Caki2 (cell line): ENCODE measurements around the gene LRSAM1. TPM values are rescaled to one million over a fixed set of nuclear protein-coding genes. Genes with fewer than 3 reads are reported as not detected.

Experiments used
- DNase-seq: peaks from one replicate; pipeline ENCODE4 v3.0.0-alpha.2; 2015; ENCODE audit warnings: low read depth
- in situ Hi-C: cut with HindIII; loops from 2 replicates; pipeline ENCODE4 v1.10.0; 2016; ENCODE audit warnings: low sequenced_read_pairs, low pct_unique_long_range_greater_than_20kb, mixed read lengths
- total RNA-seq: library from RNA; depleted of rRNA; stranded (reverse); fragments of >200 nt; shearing (Covaris generic); gene quantifications from 2 replicates; pipeline ENCODE4 v1.2.3, GENCODE V29; 2014; ENCODE audit warnings: low replicate concordance; rRNA removed

The LRSAM1 gene
- total RNA-seq, result 9.5 and 13.0 TPM in 2 replicates

- peak; percentile 85 for DNase-seq
- in situ Hi-C loops, result no loop called here
Measured at GRCh38 chr9:127450830-127451607, at the start of gene LRSAM1, which contains the start of gene RPL12. LRSAM1 (plus strand) TSS chr9:127451510; CDS start chr9:127454528, 3,018 bp downstream. RPL12 (minus strand) TSS chr9:127451406; CDS start chr9:127451317, 89 bp downstream.

GRCh38 chr9:127402401-127403090, 48.8 kb upstream of the LRSAM1 start:
- no peak for DNase-seq
- in situ Hi-C loops, result no loop called here

GRCh38 chr9:127403507-127404192, 47.7 kb upstream of the LRSAM1 start:
- in situ Hi-C loops, result no loop called here
- DNase-seq, result no peak

- no peak for DNase-seq
- in situ Hi-C loops, result no loop called here
Measured at GRCh38 chr9:127404631-127405030, 46.7 kb upstream of the LRSAM1 start.

GRCh38 chr9:127405344-127406125, 45.8 kb upstream of the LRSAM1 start:
- in situ Hi-C loops, result no loop called here
- DNase-seq, result no peak

- no peak for DNase-seq
- in situ Hi-C loops, result no loop called here
Measured at GRCh38 chr9:127406799-127407491, 44.4 kb upstream of the LRSAM1 start.

- in situ Hi-C loops, result no loop called here
- no peak for DNase-seq
Measured at GRCh38 chr9:127407492-127407843, 43.8 kb upstream of the LRSAM1 start.

GRCh38 chr9:127411122-127411521, 40.2 kb upstream of the LRSAM1 start:
- DNase-seq, result no peak
- in situ Hi-C loops, result no loop called here

- in situ Hi-C loops, result no loop called here
- no peak for DNase-seq
Measured at GRCh38 chr9:127415141-127415540, 36.2 kb upstream of the LRSAM1 start.

GRCh38 chr9:127415657-127416056, 35.7 kb upstream of the LRSAM1 start:
- in situ Hi-C loops, result no loop called here
- DNase-seq, result no peak

- no peak for DNase-seq
- in situ Hi-C loops, result no loop called here
Measured at GRCh38 chr9:127417131-127418036, 33.9 kb upstream of the LRSAM1 start.

GRCh38 chr9:127418037-127418471, 33.3 kb upstream of the LRSAM1 start:
- in situ Hi-C loops, result no loop called here
- DNase-seq, result no peak

GRCh38 chr9:127419348-127419747, 32.0 kb upstream of the LRSAM1 start:
- in situ Hi-C loops, result no loop called here

GRCh38 chr9:127421057-127421456, 30.3 kb upstream of the LRSAM1 start:
- in situ Hi-C loops, result no loop called here
- DNase-seq, result no peak

More at GRCh38 chr9:127419348-127419747, 32.0 kb upstream of the LRSAM1 start:
- DNase-seq, result no peak

- in situ Hi-C loops, result no loop called here
- no peak for DNase-seq
Measured at GRCh38 chr9:127422133-127422782, 29.1 kb upstream of the LRSAM1 start.

GRCh38 chr9:127422787-127423186, 28.5 kb upstream of the LRSAM1 start:
- no peak for DNase-seq

More at GRCh38 chr9:127422787-127423186, 28.5 kb upstream of the LRSAM1 start:
- in situ Hi-C loops, result no loop called here
